ENCODE measurements around the gene ARIH2.
"Not testable (repeated sequence)": the region's sequence is repeated elsewhere in the genome, so short reads cannot be mapped to it uniquely, and the experiment has no call there.

ARIH2 gene

DNA sequence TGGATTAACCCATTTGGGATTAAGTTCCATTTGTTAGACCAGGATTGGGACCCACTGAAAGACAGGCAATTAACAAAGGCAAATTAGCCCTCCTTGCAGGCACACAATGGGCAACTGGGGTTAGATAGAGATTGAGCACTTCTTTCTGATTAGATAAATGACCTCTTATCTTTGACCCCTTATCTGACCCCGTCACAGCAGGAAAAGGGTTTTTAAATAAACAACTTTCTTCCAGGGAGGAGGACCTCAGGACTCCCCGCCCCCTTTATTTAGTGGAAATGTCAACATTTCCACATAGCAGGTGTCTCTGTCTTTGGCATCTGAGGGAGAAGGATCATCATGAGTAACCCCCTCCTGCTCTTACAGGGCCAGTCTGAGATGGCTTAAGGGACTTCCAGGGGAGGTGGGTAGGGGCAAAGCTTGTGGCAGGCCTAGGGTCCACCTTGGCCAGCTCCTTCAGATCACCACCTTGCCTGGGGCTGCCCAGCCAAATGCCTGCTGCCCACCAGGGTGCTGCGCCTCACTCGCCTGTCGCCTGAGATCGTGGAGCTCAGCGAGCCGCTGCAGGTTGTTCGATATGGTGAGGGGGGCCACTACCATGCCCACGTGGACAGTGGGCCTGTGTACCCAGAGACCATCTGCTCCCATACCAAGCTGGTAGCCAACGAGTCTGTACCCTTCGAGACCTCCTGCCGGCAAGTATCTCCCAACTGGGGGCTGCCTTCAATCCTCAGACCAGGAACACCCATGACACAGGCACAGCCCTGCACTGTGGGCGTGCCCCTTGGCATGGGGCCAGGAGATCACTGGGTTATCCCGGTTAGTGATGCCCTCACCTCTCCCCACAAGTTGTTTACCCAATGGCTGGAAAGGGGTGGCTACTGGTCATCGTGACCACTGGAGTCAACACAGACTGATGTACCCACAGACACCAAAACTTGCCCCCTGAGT, 86.0 kb downstream of the ARIH2 start:
- no peak for DNase-seq

DNA sequence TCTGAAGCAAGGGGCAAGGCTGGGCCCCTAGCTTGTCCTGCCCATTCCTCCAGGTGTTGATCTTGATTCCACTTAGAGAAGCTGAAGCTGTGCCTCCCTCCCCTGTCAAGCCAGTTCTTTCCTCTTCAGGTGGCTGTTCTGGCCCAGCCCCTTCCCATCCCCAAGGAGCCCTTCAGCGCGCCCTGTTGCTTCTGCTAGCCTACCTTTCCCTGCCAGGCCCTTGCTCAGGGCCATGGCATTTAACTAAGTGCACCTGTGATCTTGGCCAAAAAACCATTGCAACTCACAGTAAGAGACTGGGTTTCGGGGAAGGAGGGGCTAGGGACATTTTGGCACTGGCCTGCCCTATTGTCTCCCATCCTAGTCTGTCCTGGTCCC, 86.7 kb downstream of the ARIH2 start:
- no peak for DNase-seq

DNA sequence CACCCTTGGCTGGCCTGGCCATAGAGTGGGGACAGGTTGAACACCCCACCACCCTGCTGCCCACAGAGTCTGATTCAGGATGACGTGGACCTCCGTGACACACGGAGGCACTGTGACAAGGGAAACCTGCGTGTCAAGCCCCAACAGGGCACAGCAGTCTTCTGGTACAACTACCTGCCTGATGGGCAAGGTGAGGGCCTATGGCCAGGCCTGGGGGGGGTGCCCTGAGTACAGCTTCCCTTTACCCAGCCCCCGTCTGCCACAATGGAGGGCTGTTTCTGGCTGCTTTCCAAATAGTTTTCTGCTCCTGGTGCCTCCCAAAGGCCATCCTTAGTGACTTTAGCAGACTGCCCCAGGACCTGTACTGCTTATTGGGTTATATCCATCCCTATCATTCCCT, 87.4 kb downstream of the ARIH2 start:
- no peak for DNase-seq

DNA sequence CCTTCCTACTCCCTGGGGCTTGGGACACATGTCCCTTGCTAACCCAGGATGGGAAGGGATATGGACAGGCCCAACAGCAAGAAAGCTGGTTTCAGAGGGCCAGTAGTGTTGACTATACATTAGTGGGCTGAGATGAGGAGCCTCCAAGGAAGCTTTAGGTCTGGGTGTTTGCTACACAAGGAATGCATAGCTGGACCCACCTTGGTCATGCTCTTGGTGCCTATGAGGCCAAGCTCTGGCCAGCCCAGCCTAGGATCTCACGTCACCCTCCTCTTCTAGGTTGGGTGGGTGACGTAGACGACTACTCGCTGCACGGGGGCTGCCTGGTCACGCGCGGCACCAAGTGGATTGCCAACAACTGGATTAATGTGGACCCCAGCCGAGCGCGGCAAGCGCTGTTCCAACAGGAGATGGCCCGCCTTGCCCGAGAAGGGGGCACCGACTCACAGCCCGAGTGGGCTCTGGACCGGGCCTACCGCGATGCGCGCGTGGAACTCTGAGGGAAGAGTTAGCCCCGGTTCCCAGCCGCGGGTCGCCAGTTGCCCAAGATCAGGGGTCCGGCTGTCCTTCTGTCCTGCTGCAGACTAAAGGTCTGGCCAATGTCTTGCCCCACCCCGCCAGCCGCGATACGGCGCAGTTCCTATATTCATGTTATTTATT, 87.9 kb downstream of the ARIH2 start:
- DNase-seq = no peak

DNA sequence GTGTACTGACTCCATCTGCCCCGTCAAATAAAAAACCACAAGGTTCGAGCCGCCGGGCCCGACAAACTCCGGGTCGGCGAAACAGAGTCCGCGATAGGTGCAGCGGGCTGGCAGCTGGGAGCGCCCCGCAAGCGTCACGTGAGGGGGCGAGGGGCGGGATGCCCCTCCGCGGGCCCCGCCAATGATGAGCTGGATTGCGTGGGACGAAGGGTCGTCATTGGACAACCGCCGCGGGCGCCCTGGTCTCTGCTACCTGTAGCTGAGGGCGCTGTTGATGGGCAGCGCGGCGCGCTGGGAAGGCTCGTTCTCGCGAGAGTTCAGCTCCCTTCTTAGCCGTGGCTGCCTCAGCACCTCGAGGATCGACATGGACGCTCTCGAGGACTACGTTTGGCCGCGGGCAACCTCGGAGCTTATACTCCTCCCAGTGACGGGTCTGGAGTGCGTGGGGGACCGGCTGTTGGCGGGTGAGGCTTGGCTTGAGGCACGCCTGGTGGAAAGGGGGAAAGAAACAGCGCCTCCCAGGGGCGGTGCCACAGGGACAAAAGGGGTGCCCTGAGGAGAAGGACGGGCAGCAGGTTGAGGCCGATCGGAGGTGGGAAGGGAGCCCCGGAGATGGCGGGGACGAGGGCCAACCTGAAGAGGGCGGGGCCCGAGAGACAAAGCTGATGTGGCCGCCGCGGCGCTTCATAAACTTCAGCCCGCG, 88.6 kb downstream of the ARIH2 start, which contains the start of gene WDR6:
TSS of gene WDR6 (plus strand) at position 324 of the 703 bp plus-strand sequence. CDS start at position 365, 41 bp downstream.
- DNase-seq = peak; percentile 88

DNA sequence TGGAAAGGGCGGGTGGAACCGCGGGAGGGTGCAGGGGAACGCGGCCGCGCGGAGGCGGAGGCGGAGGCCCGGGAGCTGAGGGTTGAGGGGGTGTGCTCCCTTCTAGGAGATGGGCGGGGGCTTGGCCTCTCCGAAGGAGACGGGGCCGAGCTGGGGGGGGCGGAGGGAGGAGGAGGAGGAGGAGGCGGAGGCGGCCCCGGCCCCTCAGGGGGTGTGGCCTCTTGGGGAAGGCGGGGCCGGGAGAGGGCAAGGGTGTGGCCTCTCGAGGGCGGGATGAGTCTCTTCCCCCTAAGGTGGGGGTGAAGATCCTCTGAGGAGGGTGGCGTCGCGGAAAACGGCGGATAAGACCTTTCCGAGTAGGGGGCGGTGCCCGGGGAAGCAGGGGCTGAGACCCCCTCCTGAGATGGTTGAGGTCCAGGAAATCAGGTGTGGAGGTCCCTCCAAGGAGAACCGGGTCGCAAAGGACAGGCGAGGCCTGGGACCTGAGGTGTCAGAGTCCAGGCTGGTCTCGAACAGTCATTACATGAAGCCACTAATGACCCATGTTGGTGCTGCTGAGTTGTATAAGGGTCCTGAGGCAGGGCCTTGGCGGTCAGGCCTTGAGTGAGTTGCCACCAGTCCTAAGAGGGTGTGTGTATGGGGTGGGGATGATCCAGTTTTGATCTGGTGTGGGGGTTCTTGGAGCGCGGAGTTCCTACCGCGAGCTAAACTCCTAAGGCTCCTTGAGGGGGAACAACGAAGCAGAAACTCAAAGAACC, 89.3 kb downstream of the ARIH2 start:
- DNase-seq = no peak

DNA sequence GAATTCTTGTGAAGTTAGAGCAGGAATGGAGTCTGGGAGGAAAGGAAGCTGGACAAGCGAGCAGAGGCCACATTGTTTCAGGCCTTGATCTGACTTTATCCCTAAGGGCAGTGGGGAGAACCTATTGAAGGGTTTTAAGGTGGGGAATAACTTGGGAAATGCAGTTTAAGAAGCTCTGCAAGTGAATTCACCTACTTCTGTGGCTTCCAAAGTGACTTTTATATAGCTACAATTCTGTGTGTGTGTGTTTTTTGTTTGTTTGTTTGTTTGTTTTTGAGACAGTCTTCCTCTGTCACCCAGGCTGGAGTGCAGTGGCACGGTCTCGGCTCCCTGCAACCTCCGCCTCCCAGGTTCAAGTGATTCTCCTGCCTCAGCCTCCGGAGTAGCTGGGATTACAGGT, 90.0 kb downstream of the ARIH2 start:
- DNase-seq = not testable (repeated sequence)

DNA sequence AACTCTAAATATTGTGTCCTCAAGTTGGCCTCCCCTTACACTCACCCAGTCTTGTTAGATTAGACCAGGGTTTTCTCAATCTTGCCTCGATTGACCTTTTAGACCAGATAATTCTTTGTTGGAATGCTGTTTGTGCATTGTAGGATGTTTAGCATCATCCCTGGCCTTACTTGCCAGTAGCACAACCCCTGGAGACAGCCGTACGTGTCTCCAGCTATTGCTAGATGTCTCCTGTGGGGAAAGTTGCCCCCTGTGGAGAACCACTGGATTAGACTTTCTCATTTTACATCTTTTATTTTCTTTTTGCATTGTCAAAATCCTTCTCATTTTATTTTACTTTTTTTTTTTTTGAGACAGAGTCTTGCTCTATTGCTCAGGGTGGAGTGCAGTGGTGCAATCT, 90.8 kb downstream of the ARIH2 start:
- DNase-seq = no peak

DNA sequence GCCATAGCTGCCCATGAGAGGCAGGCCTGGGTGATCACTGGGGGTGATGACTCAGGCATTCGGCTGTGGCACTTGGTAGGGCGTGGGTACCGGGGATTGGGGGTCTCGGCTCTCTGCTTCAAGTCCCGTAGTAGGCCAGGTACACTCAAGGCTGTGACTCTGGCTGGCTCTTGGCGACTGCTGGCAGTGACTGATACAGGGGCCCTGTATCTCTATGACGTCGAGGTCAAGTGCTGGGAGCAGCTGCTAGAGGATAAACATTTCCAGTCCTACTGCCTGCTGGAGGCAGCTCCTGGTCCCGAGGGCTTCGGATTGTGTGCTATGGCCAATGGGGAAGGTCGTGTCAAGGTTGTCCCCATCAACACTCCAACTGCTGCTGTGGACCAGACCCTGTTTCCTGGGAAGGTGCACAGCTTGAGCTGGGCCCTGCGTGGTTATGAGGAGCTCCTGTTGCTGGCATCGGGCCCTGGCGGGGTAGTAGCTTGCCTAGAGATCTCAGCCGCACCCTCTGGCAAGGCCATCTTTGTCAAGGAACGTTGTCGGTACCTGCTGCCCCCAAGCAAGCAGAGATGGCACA, 93.9 kb downstream of the ARIH2 start:
- DNase-seq = no peak

DNA sequence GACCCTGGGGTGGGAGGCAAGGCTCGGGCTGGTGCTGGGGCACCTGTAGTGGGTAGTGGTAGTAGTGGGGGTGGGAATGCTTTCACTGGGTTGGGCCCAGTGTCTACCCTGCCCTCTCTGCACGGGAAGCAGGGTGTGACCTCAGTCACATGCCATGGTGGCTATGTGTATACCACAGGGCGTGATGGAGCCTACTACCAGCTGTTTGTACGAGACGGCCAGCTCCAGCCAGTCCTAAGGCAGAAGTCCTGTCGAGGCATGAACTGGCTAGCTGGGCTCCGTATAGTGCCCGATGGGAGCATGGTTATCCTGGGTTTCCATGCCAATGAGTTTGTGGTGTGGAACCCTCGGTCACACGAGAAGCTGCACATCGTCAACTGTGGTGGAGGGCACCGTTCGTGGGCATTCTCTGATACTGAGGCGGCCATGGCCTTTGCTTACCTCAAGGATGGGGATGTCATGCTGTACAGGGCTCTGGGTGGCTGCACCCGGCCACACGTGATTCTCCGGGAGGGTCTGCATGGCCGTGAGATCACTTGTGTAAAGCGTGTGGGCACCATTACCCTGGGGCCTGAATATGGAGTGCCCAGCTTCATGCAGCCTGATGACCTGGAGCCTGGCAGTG, 94.6 kb downstream of the ARIH2 start:
- no peak for DNase-seq

DNA sequence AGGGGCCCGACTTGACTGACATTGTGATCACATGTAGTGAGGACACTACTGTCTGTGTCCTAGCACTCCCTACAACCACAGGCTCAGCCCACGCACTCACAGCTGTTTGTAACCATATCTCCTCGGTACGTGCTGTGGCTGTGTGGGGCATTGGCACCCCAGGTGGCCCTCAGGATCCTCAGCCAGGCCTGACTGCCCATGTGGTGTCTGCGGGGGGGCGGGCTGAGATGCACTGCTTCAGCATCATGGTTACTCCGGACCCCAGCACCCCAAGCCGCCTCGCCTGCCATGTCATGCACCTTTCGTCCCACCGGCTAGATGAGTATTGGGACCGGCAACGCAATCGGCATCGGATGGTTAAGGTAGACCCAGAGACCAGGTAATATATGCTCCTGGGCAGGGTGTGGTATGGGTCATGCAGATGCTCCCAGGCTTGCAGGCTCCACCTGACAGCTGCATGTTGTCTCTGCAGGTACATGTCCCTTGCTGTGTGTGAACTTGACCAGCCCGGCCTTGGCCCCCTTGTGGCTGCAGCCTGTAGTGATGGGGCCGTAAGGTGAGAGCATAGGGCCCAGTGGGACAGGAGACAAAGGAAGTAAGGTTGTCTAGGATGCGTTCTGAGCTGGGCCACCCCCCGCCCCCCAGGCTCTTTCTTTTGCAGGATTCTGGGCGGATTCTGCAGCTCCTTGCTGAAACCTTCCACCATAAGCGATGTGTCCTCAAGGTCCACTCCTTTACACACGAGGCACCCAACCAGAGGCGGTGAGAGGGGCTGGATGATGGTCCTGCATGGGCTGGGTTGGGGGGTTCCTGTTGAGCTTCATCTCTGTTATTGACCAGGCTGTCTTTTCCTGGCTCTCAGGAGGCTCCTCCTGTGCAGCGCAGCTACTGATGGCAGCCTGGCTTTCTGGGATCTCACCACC, 95.4 kb downstream of the ARIH2 start:
- DNase-seq = no peak

DNA sequence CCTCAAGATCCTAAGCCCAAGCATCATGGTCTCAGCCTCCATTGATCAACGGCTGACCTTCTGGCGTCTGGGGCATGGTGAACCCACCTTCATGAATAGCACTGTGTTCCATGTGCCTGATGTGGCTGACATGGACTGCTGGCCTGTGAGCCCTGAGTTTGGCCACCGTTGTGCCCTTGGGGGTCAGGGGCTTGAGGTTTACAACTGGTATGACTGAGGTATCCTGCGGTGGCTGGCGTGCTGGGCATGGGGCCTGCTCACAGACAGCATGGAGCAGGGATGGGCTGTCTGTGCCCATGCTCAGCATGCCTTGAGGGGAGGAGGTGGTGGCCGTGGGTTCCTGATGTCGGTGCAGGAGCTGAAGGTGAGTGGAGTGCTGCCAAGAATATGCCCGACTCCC, 96.4 kb downstream of the ARIH2 start:
- no peak for DNase-seq

DNA sequence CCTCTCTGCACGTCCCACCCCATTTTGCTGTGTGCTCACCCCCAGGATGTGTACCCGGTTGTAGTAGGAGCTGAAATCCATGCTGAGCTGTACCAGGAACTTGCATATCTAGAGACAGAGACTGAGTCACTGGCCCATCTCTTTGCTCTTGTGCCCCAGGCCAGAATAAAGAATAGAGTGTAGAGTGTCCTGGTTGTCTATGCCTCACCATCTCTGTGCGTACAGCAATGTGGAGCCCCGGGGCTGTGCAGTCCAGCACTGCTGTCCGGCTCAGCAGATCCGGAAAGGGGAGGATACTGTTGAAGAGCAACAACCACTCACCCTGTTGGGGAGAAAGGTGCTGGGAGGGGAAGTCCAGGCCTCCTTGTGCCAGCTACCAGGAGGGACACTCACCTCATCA, 97.1 kb downstream of the ARIH2 start:
- DNase-seq = no peak

DNA sequence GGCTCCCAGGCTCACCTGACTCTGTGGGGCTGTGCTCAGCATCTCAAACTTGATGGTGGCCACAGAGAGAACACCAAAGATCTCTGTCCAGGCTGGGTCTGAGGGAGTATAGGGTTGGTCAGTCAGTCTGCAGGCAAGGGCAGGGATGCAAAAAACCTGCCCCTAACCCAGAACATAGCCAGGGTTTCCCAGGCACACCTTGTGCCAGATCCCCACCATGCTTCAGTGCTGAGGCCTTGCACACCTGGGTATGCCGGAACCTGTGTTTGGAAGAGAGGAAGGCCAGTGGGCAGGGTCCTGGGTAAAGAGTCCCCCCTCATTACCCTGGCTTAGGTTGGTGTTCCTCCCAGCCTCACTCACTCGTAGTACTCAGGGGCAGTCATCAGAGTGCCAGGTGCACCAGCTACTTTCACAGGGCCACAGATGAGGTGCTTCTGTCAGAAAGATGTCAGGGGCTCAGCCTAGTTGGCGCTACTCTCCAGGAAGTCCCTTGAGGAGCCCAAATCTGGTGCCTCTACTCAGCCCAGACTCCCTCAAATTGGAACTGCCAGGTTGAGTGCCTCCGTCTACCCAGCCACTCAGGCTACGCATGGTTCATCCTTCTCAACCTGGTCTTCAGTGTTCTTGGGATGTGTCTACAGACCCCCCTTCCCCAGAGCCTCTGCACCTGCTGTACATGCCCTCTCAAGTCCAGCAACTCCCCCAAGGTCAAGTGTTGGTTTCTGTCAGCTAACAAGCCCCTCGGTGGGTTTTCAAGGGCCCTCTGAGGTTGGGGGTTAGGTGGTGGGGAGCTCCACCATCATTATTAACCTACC, 98.0 kb downstream of the ARIH2 start:
- no peak for DNase-seq

DNA sequence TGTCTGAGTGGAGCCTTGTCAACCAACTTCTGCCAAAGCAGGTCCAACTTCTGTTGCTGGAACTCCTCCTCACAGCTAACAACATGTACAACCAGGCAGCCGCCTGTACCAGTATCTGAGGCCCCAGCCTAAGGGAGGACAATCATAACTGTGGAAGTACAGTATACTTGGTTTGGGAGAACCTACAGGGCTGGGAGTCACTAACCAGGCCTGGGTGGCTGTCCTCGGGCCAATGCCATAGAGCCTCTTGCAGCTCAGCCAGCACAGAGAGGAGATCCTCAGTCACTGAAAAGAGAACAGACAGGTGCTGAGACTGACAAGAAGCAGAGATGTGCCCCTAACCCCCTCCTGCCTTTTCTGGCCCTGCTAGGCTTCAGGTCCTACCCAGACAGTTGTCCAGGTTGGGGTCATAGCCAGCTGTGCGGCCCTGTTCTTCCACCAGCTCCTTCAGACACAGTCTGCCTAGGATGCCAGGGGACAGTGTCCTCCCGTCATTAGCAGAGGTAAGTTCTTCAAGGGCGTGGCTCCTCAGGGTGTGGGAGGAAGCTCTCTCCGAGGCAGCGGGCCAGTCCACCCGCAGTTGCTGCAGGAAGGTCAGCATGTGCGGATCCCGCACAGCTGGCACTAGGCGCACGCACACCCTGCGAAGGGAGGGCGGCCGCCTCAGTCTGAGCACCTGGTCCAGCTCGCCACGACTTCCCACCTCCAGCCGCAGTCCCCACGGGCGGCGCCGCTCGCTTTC, 98.8 kb downstream of the ARIH2 start:
- DNase-seq = no peak

DNA sequence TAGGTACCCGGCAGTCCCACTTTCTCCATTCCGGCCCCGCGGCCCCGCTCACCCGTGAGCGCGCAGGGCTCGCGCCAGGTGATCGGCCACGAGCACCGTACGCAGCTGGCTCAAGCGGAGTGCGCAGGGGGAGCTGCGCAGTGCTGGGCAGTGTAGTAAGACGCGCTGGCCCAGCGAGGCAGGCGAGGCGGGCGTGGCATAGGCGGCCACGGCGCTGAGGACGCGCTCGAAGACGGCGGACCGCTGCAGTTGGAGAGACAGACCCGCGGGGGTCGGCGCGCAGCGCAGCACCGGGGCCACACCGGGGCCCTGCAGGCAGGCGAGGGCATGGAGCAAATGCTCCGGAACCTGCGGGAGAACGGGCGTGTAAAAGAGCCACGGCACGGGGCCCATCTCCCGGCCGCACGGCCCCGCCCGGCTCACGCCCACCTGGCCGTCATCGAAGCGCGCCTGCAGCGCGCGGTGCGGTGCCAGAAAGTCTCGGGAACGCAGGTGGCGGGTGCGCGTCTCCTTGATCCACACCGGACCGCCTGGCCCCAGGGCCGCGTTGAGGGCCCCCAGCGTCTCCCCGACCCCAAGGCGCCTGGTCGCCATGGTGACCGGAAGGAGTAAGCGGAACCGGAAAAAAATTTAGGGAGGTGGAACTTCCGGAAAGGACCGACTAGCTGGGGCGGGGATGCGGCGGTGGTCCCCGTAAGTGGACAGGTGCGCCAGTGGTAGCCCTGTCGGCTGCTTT, 99.5 kb downstream of the ARIH2 start, which contains the start of gene DALRD3:
TSS of gene DALRD3 (minus strand) at position 610 of the 736 bp plus-strand sequence. CDS start at position 594, 16 bp downstream.
- DNase-seq = no peak

DNA sequence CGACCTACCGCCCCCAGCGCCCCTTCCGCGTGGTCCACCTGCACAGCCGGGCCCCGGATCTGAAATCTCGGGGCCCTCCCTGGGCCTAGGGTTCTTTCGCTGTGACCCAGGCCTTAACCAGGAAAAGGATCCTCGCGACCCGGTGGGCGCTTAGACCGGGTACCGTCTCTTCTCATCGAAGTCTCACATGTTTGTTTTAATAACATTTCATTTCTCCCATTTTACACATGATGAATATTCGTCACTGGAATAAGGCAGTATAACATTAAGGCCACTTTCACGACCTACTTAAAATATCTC, 100.0 kb downstream of the ARIH2 start:
- DNase-seq = no peak

DNA sequence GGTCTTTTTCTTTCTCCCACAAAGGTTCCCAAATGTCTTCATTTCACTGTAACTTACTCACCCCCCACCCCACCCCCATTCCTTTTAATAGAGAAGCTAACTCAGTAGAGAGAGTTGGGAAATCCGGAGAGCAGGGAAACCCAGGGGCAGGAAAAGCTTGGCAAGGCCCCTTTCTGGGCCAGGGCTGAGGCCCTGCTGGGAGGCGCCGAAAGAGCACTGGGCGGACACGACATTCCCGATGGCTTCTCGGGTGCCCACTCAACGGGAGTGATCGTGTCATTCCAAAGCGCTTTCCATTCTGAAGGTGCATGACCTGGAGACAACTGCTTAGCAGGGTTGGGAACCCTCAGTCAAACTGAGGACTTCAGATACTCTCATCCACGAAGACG, 101.3 kb downstream of the ARIH2 start:
- no peak for DNase-seq
